ENCODE measurements around the gene SLAMF8.
A peak's percentile ranks its signal among the peaks of the same experiment; 100 is the strongest.

SLAMF8 gene

GRCh38 chr1:159821171-159821867 lies 5.4 kb upstream of the SLAMF8 start:
- peak; percentile 43 for DNase-seq

GRCh38 chr1:159823406-159823805 lies 3.3 kb upstream of the SLAMF8 start:
- DNase-seq: peak; percentile 94

- no peak for DNase-seq
These were observed 1.1 kb upstream of the SLAMF8 start for GRCh38 chr1:159825564-159825963.

- no peak for DNase-seq
These were observed 423 bp downstream of the SLAMF8 start for GRCh38 chr1:159827102-159827490.

- DNase-seq: no peak
These were observed 876 bp downstream of the SLAMF8 start for GRCh38 chr1:159827549-159827948.

- no peak for DNase-seq
These were observed 1.5 kb downstream of the SLAMF8 start for GRCh38 chr1:159828176-159828575.

GRCh38 chr1:159828581-159829272 lies 2.1 kb downstream of the SLAMF8 start:
- no peak for DNase-seq

GRCh38 chr1:159829273-159829634 lies 2.6 kb downstream of the SLAMF8 start:
- peak; percentile 73 for DNase-seq

- DNase-seq: no peak
These were observed 3.3 kb downstream of the SLAMF8 start for GRCh38 chr1:159829822-159830465.

GRCh38 chr1:159830722-159831121 lies 4.0 kb downstream of the SLAMF8 start:
- DNase-seq: no peak

GRCh38 chr1:159831412-159832141 lies 4.9 kb downstream of the SLAMF8 start:
- peak; percentile 60 for DNase-seq

GRCh38 chr1:159832309-159832708 lies 5.6 kb downstream of the SLAMF8 start:
- DNase-seq: no peak

- DNase-seq: no peak
These were observed 8.7 kb downstream of the SLAMF8 start for GRCh38 chr1:159835356-159835755.

- no peak for DNase-seq
These were observed 9.3 kb downstream of the SLAMF8 start for GRCh38 chr1:159835862-159836525.

- DNase-seq: no peak
These were observed 12.0 kb downstream of the SLAMF8 start for GRCh38 chr1:159838715-159839114.

GRCh38 chr1:159839116-159839849 lies 12.6 kb downstream of the SLAMF8 start:
- no peak for DNase-seq

- no peak for DNase-seq
These were observed 15.1 kb downstream of the SLAMF8 start for GRCh38 chr1:159841749-159842148.

- no peak for DNase-seq
These were observed 16.8 kb downstream of the SLAMF8 start for GRCh38 chr1:159843459-159843858.

- no peak for DNase-seq
These were observed 19.3 kb downstream of the SLAMF8 start for GRCh38 chr1:159845751-159846629.

GRCh38 chr1:159847231-159847630 lies 20.6 kb downstream of the SLAMF8 start:
- DNase-seq: no peak

GRCh38 chr1:159848326-159848725 lies 21.7 kb downstream of the SLAMF8 start:
- no peak for DNase-seq

All from NCI-H1436 (cell line).